Activated B cell treated with CpG ODN at 0.5 μM for 24 hours (primary cell): ENCODE measurements around the gene CD38. TPM values are rescaled to one million over a fixed set of nuclear protein-coding genes. Genes with fewer than 3 reads are reported as not detected.

Experiments
- ATAC-seq: fragments of 200-7000 bp; cut with Tn5 transposase; one replicate; pipeline ENCODE4 v1.10.0; 2021; ENCODE audit warnings: low read depth, mild to moderate bottlenecking, moderate library complexity
- CTCF ChIA-PET: fragments of 350-600 bp; sonication (Branson Sonifier 250); formaldehyde crosslinking; loops from one replicate; lab custom pipeline; 2021; ENCODE audit warnings: antibody characterized with exemption; lab: Charles Lee
- POLR2A ChIA-PET: fragments of 350-600 bp; sonication (Branson Sonifier 250); formaldehyde crosslinking; loops from one replicate; lab custom pipeline; 2021; ENCODE audit warnings: antibody characterized with exemption; lab: Charles Lee
- DNase-seq: peaks from one replicate; pipeline ENCODE4 v3.0.0; 2022
- H3K27ac Mint-ChIP-seq: one replicate; pipeline ENCODE4 v1.8.0; 2020; ENCODE audit warnings: mixed read lengths
- H3K27me3 Mint-ChIP-seq: one replicate; pipeline ENCODE4 v1.8.0; 2021; ENCODE audit warnings: mixed read lengths
- H3K36me3 Mint-ChIP-seq: one replicate; pipeline ENCODE4 v1.8.0; 2021; ENCODE audit warnings: low read depth, mixed read lengths
- H3K4me1 Mint-ChIP-seq: one replicate; pipeline ENCODE4 v1.8.0; 2021; ENCODE audit warnings: mixed read lengths
- H3K4me3 Mint-ChIP-seq: one replicate; pipeline ENCODE4 v1.8.0; 2020; ENCODE audit warnings: mild to moderate bottlenecking, mixed read lengths
- H3K9me3 Mint-ChIP-seq: one replicate; pipeline ENCODE4 v1.8.0; 2020; ENCODE audit warnings: mixed read lengths
- CTCF ChIP-seq: fragments of 200-600 bp; IDR thresholded peaks from one replicate; pipeline ENCODE4 v1.8.0; 2022; ENCODE audit warnings: antibody characterized with exemption, mild to moderate bottlenecking
- intact Hi-C: fragments of 100-400 bp; cut with micrococcal nuclease; formaldehyde crosslinking; loops from one replicate; pipeline ENCODE4 v1.15.1; 2024
- total RNA-seq: library from RNA; stranded (reverse); gene quantifications from 2 replicates; pipeline ENCODE4 v1.2.3, GENCODE V29; 2022

The CD38 gene
- total RNA-seq, 1 donor from 2014 or later: 5.8 TPM

- Mint-ChIP-seq H3K36me3 (no peaks in the 10 kb centered on the region), H3K27ac (no peak overlapping the region), H3K4me1 (peaks cover 2% of the 10 kb centered on the region), H3K9me3 (peaks cover 10% of the 10 kb centered on the region), H3K27me3 (peaks cover 4% of the 10 kb centered on the region), H3K4me3 (no peak overlapping the region)
- ChIA-PET CTCF (interaction anchor here (1.0 kb wide), 1 partner anchor 11 kb away, joined by 4 read pairs; no protein-coding TSS in a partner anchor), POLR2A (no interaction called here)
- no peak for DNase-seq
- intact Hi-C loops: no loop called here
- TF ChIP-seq CTCF: no peak
- ATAC-seq: no peak
Measured at GRCh38 chr4:15878011-15878410, 99.9 kb downstream of the CD38 start.

- no peak for TF ChIP-seq CTCF
- ATAC-seq: no peak
- ChIA-PET CTCF (interaction anchor here (0.7 to 3.4 kb wide), 11 partner anchors 9 to 153 kb away, joined by 3 to 114 read pairs (median 7); no protein-coding TSS in a partner anchor), POLR2A (interaction anchor here (1.3 kb wide), 1 partner anchor 76 kb away, joined by 4 read pairs; no protein-coding TSS in a partner anchor)
- peaks cover 2% of the 10 kb centered on the region for H3K27me3 Mint-ChIP-seq
- H3K9me3 Mint-ChIP-seq: peaks cover 10% of the 10 kb centered on the region
- DNase-seq: no peak
- H3K27ac Mint-ChIP-seq: no peak overlapping the region
- H3K36me3 Mint-ChIP-seq: no peaks in the 10 kb centered on the region
- H3K4me3 Mint-ChIP-seq: no peak overlapping the region
- H3K4me1 Mint-ChIP-seq: peaks cover 2% of the 10 kb centered on the region
- intact Hi-C loops: loop anchor here (1.0 kb wide), 5 partner anchors 74 to 383 kb away; no protein-coding TSS in a partner anchor
Measured at GRCh38 chr4:15881820-15882219, 103.7 kb downstream of the CD38 start.

GRCh38 chr4:15882675-15883086 is 104.6 kb downstream of the CD38 start:
- no peak overlapping the region for H3K4me3 Mint-ChIP-seq
- peaks cover 7% of the 10 kb centered on the region for H3K9me3 Mint-ChIP-seq
- no peaks in the 10 kb centered on the region for H3K36me3 Mint-ChIP-seq
- ChIA-PET CTCF (interaction anchor here (0.6 to 3.4 kb wide), 30 partner anchors 8 to 384 kb away, joined by 3 to 114 read pairs (median 4); no protein-coding TSS in a partner anchor), POLR2A (interaction anchor here (1.3 kb wide), 1 partner anchor 77 kb away, joined by 4 read pairs; no protein-coding TSS in a partner anchor)
- H3K27ac Mint-ChIP-seq: no peak overlapping the region
- ATAC-seq (peak; percentile 82), DNase-seq (no peak)
- intact Hi-C loops: loop anchor here (1.0 kb wide), 5 partner anchors 74 to 383 kb away; no protein-coding TSS in a partner anchor
- peak; percentile 85 for TF ChIP-seq CTCF
- H3K4me1 Mint-ChIP-seq: peaks cover 2% of the 10 kb centered on the region
- H3K27me3 Mint-ChIP-seq: peaks cover 2% of the 10 kb centered on the region

GRCh38 chr4:15883610-15884243 is 105.6 kb downstream of the CD38 start:
- Mint-ChIP-seq H3K36me3 (no peaks in the 10 kb centered on the region), H3K27me3 (peaks cover 2% of the 10 kb centered on the region), H3K4me1 (peaks cover 2% of the 10 kb centered on the region), H3K27ac (no peak overlapping the region), H3K4me3 (no peak overlapping the region), H3K9me3 (no peaks in the 10 kb centered on the region)
- intact Hi-C loops: no loop called here
- ATAC-seq (no peak), DNase-seq (no peak)
- no peak for TF ChIP-seq CTCF
- ChIA-PET POLR2A (no interaction called here), CTCF (interaction anchor here (1.0 to 3.4 kb wide), 16 partner anchors 7 to 383 kb away, joined by 3 to 114 read pairs (median 6); no protein-coding TSS in a partner anchor)

- H3K9me3 Mint-ChIP-seq: no peaks in the 10 kb centered on the region
- H3K4me1 Mint-ChIP-seq: peaks cover 2% of the 10 kb centered on the region
- ATAC-seq (no peak), DNase-seq (no peak)
- POLR2A ChIA-PET: no interaction called here
- no peak for TF ChIP-seq CTCF
- H3K4me3 Mint-ChIP-seq: no peak overlapping the region
- no peaks in the 10 kb centered on the region for H3K36me3 Mint-ChIP-seq
- intact Hi-C loops: no loop called here
- no peak overlapping the region for H3K27ac Mint-ChIP-seq
- CTCF ChIA-PET: interaction anchor here (0.9 kb wide), 1 partner anchor 77 kb away, joined by 4 read pairs; no protein-coding TSS in a partner anchor
- H3K27me3 Mint-ChIP-seq: peaks cover 2% of the 10 kb centered on the region
Measured at GRCh38 chr4:15884666-15885065, 106.5 kb downstream of the CD38 start.
